ENCODE data around the gene NUP42. TPM values are rescaled to one million over a fixed set of nuclear protein-coding genes. Genes with fewer than 3 reads are reported as not detected.

NUP42 gene
- total RNA-seq, 3 donors from 2014 or later: 29.4 to 46.4 (median 34.1) TPM

GRCh38 chr7:23157679-23158078, 24.2 kb upstream of the NUP42 start:
- no peak for DNase-seq (ENCODE audit: low spot score in 2 of 2)
- TF ChIP-seq CTCF (IDR thresholded peaks at IDR 0.05) (no peak), POLR2A (IDR thresholded peaks at IDR 0.05) (no peak)
- no peak overlapping the region for H3K27ac ChIP-seq
- no peak overlapping the region for H3K4me3 ChIP-seq
- no peaks in the 10 kb centered on the region for H3K36me3 ChIP-seq
- intact Hi-C loops (cut with DNase I; ENCODE audit: low total_unique reads): no loop called here
- H3K9me3 ChIP-seq: no peaks in the 10 kb centered on the region
- no peaks in the 10 kb centered on the region for H3K4me1 ChIP-seq
- no peaks in the 10 kb centered on the region for H3K27me3 ChIP-seq

- intact Hi-C loops (cut with DNase I; ENCODE audit: low total_unique reads): no loop called here
Observed at GRCh38 chr7:23158546-23158945, 23.3 kb upstream of the NUP42 start.

DNA sequence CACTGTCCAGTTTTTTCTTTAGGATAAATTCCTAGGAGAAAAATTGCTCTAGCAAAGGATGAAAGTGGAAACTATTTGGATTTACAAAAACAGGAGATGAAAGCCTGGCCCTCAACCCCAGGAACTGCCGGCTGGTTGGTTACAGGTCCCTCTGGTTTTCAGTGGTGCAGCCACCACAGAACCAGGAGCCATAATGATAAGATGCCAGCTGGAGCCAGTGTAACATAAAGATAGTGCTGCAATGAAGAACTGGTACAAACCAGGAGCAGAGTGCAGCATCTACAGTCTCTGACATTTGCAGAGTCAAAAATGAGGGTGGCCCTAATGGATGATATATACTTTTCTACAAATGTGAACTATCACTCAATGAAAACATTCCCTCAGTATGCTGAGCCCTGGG, 20.4 kb upstream of the NUP42 start:
- Histone ChIP-seq H3K9me3 (no peaks in the 10 kb centered on the region), H3K4me1 (no peaks in the 10 kb centered on the region), H3K27ac (no peak overlapping the region), H3K27me3 (no peaks in the 10 kb centered on the region), H3K4me3 (no peak overlapping the region), H3K36me3 (no peaks in the 10 kb centered on the region)
- no peak for DNase-seq (ENCODE audit: low spot score in 2 of 2)
- no peak for TF ChIP-seq CTCF (IDR thresholded peaks at IDR 0.05)
- TF ChIP-seq POLR2AphosphoS5 (IDR thresholded peaks at IDR 0.05): no peak
- TF ChIP-seq POLR2A (IDR thresholded peaks at IDR 0.05): no peak
- intact Hi-C loops (cut with DNase I; ENCODE audit: low total_unique reads): no loop called here

More at GRCh38 chr7:23158546-23158945, 23.3 kb upstream of the NUP42 start:
- no peak for TF ChIP-seq CTCF (IDR thresholded peaks at IDR 0.05)
- TF ChIP-seq POLR2A (IDR thresholded peaks at IDR 0.05): no peak
- no peak for TF ChIP-seq POLR2AphosphoS5 (IDR thresholded peaks at IDR 0.05)
- Histone ChIP-seq H3K27me3 (no peaks in the 10 kb centered on the region), H3K27ac (no peak overlapping the region), H3K4me1 (no peaks in the 10 kb centered on the region), H3K9me3 (no peaks in the 10 kb centered on the region), H3K36me3 (no peaks in the 10 kb centered on the region), H3K4me3 (no peak overlapping the region)
- no peak for DNase-seq (ENCODE audit: low spot score in 2 of 2)

GRCh38 chr7:23164846-23165245, 17.0 kb upstream of the NUP42 start:
- intact Hi-C loops (cut with DNase I; ENCODE audit: low total_unique reads): no loop called here
- no peak for DNase-seq (ENCODE audit: low spot score in 2 of 2)
- TF ChIP-seq CTCF (IDR thresholded peaks at IDR 0.05): no peak
- no peaks in the 10 kb centered on the region for H3K27me3 ChIP-seq
- no peaks in the 10 kb centered on the region for H3K9me3 ChIP-seq
- no peaks in the 10 kb centered on the region for H3K36me3 ChIP-seq
- no peak overlapping the region for H3K4me3 ChIP-seq
- no peak overlapping the region for H3K27ac ChIP-seq
- no peaks in the 10 kb centered on the region for H3K4me1 ChIP-seq

GRCh38 chr7:23165316-23165715, 16.5 kb upstream of the NUP42 start:
- no peak overlapping the region for H3K4me3 ChIP-seq
- no peak for DNase-seq (ENCODE audit: low spot score in 2 of 2)
- H3K36me3 ChIP-seq: no peaks in the 10 kb centered on the region
- H3K27me3 ChIP-seq: no peaks in the 10 kb centered on the region
- no peaks in the 10 kb centered on the region for H3K4me1 ChIP-seq
- H3K27ac ChIP-seq: no peak overlapping the region
- intact Hi-C loops (cut with DNase I; ENCODE audit: low total_unique reads): no loop called here
- TF ChIP-seq CTCF (IDR thresholded peaks at IDR 0.05): no peak
- no peak for TF ChIP-seq POLR2A (IDR thresholded peaks at IDR 0.05)
- TF ChIP-seq POLR2AphosphoS5 (IDR thresholded peaks at IDR 0.05): no peak
- no peaks in the 10 kb centered on the region for H3K9me3 ChIP-seq

Data from breast epithelium (tissue), 4 donors.